Stimulated activated CD4-positive, alpha-beta T cell treated with anti-CD3 and anti-CD28 coated beads, TNF-alpha, amount 100 ng/mL, for 24 hours (primary cell): Measurements from ENCODE around the gene SIK3.
"Not testable (repeated sequence)": the region's sequence is repeated elsewhere in the genome, so short reads cannot be mapped to it uniquely, and the experiment has no call there.

Experiments used
- DNase-seq, 3 experiments: peaks; one replicate each; pipeline ENCODE4 v3.0.0-alpha.2; 2020; ENCODE audit warnings: low read depth in 3 of 3

Gene SIK3

DNA sequence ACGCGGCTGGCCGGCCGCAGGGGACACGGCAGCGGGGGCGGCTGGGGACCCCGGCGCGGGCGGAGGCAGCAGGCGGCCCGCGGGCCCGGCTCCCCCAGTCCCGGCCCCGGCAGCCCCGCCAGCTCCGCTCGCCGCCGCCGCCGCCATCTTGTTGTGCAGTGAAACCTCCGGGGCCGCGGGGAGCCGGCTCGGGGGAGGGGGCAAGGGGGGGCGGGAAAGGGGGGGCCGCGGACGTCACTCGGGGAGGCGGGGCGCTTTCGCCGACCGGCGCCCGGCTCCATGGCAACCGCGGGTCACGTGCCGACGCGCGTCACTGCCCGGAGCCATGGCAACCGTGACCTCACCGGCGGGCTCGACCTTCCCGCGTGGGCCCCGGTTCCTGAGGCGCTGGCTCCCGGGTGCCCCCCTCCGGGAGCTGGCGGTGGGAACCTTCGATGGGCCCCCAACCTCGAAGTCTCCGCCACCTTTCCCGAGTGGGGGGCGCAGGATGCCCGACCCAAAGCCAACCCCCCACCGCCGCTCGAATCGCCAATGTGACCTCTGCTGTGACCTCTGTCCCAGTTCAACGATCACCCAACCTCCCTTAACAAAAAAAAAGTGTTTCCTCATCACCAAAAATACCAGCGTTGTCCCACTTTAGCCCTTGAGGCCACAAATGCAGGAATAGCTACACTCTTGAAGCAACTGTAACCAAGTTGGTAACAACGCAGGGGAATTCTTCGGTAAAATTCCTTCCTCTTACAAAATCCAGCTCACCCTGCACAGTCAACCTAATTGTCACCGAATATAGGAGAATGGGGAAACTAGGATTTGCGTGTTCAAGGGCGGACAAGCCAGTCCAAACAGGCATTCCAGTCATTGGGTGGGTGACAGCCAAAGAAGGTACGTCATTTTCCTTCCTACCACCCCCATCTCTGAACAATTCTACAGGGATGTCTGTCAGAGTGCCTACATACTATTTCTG is at the start of gene SIK3:
SIK3 (minus strand) TSS at position 160 of the 964 bp plus-strand sequence; CDS start at position 147, 13 bp downstream.
- DNase-seq, result peak; percentile 88 to 90 (median 89)

DNA sequence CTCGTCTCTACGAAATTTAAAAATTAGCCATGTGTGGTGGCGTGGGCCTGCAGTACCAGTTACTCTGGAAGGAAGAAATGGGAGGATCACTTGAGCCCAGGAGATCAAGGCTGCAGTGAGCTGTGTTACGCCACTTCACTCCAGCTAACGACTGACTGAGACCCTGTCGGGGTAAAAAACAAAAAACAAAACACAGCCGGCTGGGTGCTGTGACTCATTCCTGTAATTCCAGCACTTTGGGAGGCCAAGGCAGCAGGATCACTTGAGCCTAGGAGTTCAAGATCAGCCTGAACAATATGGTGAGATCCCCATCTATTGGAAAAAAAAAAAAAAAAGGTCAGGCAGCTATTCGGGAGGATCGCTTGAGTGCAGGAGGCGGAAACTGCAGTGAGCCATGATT is 48.3 kb upstream of the SIK3 start:
- DNase-seq, result no peak

DNA sequence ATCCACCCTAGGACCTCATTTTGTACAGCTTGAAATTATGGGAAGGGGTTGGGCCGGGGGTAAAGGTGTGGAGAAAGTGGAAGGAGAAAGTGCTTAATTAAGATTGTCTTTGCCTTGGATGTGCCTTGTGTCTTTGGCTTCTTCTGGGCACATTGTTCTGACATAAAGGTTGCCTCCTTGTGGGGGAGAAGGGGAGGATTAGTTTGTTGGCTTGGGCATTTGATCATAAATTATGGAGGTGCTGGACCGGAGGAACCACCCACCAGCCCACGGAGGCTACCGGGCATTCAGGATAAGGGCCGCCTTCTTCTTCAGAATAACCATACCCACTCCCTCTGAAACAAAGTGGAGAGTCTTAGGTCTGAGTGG is 47.1 kb upstream of the SIK3 start:
- no peak for DNase-seq

DNA sequence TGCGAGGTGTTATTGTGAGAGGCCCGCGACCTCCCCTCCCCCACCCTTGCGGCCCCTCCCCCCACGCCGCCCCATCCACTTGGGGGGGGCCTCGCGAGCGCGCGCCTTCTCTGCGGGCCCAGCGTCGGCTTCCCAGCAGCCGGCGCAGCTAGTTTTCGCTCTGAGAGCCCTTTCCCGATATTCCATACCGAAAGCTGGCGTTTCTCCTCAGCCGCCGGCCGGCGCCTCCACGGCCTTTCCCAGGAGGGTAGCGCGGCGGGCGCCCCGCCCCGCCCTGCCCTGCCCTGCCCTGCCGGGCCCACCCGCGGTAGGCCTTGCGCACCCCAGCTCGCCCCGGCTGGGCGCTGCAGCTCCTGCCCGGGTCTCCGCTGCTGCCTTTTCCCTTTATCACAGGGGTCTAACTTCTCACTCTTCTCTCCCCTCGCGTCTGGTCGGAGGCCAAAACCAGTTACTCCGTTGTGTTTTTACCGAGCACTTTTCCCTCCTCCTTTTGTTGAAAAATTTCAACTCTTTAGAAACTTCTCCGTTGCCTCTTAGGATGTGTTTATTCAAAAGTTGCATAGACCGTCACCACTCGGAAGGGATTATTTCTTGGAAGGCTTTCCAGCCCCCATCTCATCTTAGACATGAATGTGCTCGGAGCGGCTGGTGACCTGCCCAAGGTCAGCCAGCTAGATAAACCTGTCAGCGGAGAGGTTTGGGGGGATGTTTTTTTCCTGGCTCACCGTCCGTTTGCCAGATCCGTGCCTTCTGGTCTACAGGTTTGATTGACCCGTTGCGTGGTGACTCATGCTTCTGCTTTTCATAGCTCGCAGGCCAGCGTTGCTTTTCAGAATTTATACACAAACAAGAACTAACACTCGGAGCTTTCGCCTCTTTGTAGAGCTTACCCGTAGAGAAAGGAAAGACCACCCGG is 46.5 kb upstream of the SIK3 start:
- peak in 1 of 3 experiments; percentile 28 for DNase-seq

DNA sequence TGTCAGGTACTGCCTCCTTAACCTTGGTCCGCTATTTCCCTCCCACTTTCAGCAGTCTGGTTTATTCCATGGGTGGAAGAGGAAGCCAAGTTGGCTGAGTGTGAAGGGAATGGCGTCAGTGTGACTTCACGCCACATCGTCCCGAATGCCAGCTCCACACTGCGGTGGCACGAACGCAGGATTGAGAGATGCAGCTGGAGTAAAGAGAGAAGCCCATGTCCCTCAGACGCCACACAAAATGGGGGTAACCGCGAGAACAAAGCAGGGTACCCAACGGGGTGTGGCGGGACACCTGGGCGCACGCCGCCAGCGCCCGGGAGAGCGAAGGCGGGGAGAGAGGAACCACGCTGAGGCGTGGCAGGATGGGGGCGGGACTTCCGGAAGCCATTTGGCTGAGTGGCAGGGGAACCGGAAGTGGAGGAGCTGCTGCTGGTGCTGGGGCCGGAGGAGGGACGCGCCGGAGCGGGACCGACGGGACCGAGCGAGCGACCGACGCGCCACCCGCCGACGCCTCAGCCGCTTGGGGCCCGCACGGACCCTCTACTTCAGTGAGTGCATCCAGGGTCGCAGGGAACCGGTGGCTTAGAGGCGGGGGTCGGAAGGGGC is 45.7 kb upstream of the SIK3 start, which contains the start of gene PAFAH1B2:
PAFAH1B2 (plus strand) TSS at position 417 of the 606 bp plus-strand sequence. CDS start 8,161 bp downstream, outside the sequence.
- peak; percentile 92 to 97 (median 93) for DNase-seq

DNA sequence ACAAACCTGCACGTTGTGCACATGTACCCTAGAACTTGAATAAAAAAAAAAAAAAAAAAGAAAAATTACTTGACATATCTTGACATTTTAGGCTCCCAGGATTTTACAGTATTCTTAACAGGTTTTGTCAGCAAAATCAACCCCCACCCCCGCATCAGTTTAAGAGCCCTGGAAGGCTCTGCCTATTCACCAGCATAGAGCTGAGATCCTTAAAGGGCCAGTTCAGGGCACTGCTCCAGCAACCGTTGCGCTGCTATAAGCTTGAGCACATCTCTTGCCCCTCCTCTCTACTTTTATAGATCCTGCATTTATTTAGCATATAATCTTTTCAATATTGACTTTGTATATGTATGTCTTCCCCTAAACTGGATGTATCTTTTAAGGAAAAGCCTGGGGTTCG is 45.2 kb upstream of the SIK3 start:
- peak in 1 of 3 experiments; percentile 21 for DNase-seq

DNA sequence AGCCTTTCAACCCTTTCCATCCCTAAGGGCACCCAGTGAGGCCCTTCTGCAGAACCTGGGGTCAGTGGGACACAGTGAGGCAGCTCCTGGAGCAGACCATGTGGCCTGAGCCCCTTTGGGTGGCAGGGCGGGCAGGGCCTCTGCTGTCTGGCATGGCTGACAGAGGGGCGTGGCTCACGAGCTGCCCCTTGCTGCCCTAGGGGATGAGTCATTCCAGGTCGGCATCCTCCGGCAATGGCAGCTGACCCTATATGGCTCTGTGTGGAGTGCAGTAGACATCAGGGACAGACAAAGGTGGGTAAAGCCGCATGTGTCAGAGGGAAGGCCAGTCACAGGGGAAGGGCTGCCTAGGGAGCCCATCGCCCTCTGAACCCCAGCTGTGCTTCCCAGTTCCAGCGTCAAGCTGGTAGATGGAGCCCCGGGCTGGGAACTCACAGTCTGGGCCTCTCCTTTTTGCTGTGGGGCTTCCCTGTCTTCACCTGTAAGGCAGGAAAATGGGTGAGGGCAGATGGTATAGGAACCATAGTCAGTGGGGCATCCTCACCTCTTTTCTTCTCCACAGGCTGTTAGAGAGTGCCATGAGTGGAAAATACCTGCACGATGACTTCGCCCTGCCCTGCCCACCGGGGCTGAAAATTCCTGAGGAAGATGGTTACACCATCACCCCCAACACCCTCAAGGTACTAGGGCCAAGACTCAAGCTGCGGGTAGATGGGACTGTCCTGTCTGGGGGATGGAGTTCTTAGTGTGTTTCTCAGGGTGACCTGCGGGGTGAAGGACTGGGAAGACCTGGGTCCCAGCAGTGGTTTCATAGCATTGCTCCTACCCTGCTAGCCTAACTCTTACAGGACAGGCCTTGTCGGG is 39.2 kb upstream of the SIK3 start:
- not testable (repeated sequence) for DNase-seq

DNA sequence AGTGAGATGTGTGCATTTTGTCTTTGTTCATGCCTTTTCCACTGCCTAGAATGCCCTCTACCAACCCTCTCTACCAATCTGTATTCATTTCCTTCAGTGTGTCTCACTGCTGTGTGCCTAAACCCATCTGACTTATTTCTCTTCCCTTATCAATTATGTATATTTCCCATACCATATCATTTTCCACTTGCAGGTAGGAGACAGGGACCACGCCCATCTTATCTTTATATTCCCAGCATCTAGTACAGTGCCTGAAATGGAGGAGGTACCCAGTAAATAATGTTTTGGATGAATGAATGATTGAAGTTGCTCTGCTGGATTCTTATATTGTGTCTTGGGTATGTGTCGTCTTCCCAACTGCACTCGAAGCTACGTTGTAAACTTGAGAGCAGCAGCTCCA is 36.8 kb upstream of the SIK3 start:
- not testable (repeated sequence) for DNase-seq

DNA sequence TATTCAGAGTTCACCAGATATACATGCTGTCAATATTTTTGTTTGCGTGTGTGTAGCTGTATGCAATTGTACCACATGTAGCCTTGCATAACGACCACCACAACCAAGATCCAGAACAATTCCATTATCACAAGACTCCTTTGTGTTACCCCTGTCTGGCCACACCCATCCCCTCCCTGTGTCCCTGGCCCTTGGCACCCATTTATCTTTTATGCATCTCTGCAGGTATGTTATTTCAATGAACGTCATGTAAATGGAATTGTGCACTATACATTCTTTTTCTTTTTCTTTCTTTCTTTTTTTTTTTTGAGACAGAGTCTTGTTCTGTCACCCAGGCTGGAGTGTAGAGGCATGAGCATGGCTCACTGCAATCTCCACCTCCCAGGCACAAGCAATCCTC is 36.2 kb upstream of the SIK3 start:
- no peak for DNase-seq

DNA sequence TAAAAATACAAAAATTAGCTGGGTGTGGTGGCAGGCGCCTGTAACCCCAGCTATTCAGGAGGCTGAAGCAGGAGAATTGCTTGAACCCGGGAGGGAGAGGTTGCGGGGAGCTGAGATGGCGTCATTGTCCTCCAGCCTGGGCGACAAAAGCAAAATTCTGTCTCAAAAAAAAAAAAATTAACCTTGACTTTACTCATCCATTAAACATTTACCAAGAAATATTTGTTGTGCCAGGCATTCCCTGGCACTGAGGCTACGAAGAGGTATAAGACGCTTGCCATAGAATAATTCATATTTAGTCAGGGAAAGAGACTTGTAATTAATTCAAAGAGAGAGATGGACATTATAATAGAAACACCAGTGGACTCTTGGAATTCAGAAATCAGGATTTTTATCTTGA is 32.7 kb upstream of the SIK3 start:
- DNase-seq, result no peak

DNA sequence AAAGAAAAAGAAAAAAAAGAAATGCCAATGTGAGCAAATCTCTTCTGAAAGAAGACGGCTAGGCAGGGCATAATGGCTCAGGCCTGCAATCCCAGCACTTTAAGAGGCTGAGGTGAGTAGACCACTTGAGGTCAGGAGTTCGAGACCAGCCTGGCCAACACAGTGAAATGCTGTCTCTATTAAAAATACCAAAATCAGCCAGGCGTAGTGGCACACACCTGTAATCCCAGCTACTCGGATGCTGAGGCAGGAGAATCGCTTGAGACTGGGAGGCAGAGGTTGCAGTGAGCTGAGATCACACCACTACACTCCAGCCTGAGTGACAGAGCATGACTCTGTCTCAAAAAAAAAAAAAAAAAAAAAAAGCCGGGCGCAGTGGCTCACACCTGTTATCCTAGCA is 32.2 kb upstream of the SIK3 start:
- DNase-seq, result not testable (repeated sequence)

DNA sequence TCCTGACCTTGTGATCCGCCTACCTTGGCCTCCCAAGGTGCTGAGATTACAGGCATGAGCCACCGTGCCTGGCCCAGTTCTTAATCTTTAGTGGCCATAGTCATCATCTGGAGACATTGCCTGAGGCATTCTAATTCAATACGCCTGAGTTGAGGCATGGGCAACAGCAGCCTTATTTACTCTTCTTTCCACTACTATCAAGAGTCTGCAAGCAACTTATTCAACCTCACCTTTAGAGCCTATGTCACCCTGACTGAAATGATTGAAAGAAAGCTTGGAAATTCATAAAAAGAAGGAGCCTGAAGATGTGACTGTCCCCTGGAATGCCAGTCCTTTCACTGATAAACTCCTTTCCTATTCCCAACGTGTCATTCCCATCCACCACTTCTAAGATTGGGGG is 30.1 kb upstream of the SIK3 start:
- no peak for DNase-seq

DNA sequence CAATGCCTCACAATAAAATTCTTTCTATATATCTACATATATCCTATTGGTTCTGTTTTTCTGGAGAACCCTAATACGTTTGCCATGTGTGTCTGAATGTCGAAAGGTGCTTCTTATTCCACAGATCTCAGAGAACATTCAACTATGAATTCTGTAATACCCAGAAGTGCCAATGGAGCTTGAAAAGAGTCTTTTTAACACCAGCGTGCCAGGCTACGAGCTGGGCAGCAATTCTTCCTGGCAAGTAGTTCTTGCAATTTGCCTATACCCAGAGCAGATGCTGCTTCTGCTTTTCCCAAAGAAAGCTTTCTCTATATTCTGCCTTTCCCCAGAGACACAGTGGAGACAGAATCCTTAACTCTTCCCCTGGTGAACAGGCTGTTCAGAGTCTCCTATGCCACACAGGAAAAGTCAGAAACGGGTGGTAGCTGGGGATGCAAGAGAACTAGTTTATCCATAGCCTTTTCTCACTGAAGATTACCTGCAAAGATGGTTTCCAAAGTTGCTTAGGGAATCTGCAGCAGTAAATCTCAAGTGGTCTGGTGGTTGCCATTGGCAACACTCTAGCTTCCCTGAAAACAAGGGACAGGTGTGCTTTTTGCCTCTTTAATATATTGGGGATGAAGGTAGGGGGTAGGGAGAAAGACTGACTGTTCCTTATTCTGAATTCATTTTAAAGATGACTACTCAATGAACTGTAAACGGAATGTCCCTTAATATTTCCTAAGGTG is 29.1 kb upstream of the SIK3 start:
- DNase-seq, result no peak

DNA sequence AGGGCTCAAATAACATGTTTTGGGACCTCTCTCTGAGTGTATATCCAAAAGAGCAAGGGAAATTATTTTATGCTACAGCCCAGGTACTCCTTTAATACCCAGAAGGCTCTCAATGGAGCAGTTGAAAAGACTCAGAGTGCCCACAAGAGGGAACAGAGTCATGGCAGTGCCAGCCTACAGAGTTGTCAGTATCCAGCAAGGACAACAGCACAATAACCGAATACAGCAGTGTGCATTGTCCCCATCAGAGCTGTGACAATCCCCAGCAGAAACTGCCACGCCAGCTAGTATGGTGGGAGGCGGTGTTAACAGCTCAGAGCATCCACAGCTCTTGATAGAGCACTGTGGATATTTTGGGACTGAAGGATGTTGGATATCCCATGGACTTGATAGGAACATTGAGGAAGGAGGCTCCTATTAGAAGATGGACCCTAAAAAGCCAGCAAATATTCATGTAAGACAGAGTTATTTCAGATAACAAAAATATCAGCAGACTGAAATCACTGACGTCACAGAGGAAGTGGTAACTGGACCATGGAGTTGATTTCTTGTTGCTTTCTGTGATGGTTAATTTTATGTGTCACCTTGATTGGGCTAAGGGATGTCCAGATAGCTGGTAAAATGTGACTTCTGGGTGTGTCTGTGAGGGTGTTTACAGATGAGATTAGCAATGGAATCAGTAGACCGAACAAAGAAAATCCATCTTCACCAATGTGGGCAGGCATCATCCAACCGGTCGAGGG is 28.2 kb upstream of the SIK3 start:
- no peak for DNase-seq

DNA sequence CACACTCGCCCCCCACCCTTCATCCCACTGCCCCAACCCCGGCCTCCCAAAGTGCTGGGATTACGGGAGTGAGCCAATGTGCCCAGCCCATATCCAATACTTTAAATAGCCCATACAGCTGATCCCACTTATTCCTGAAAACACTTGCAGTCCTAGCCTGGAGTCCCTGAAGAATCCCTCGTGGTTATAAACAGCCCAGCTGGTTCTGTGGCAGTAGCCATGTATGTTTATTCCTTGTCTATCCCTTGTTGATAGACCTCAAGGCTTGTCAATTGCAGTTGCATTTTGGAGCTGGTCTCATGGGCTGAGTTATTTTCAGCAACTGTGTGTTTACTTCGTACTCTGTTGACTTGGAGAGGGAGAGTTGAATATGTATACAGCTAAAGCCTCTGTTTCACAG is 24.3 kb upstream of the SIK3 start:
- DNase-seq, result no peak

DNA sequence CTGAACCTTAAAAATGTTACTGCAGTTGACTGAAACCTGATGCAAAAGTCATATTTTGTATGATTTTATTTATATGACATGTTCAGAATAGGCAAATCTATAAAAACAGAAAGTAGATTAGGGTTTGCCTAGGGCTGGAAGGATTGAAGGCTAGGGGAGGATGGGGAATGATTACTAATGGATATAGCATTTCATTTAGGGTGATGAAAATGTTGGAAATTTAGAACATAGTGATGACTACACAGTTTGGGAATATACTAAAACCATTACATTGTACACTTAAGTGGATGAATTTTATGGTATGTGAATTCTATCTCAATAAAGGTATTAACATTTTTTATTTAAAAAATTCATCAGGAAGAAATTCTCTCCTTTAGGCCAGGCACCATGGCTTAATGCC is 22.9 kb upstream of the SIK3 start:
- no peak for DNase-seq

DNA sequence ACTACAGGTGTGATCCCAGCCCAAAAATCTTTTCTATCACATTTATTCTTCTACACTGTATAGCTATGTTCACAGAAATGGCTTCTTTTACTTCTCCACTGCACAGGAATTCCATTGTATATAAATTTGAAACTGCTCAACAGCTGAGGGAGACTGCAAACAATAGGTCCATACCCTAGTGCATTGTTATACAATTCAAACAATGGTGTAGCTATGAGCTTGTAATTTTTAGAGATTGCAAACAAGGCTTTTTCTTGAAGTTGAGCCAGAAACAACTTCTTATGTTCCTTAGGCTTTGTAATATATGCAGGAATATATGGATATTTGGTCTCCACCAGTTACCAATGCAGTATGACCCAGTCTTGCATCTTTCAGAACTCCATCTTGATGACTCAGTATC is 19.5 kb upstream of the SIK3 start:
- DNase-seq, result no peak

DNA sequence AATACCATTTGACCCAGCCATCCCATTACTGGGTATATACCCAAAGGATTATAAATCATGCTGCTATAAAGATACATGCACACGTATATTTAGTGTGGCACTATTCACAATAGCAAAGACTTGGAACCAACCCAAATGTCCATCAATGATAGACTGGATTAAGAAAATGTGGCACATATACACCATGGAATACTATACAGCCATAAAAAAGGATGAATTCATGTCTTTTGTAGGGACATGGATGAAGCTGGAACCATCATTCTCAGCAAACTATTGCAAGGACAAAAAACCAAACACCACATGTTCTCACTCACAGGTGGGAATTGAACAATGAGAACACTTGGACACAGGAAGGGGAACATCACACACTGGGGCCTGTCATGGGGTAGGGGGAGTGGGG is 14.7 kb upstream of the SIK3 start:
- not testable (repeated sequence) for DNase-seq

DNA sequence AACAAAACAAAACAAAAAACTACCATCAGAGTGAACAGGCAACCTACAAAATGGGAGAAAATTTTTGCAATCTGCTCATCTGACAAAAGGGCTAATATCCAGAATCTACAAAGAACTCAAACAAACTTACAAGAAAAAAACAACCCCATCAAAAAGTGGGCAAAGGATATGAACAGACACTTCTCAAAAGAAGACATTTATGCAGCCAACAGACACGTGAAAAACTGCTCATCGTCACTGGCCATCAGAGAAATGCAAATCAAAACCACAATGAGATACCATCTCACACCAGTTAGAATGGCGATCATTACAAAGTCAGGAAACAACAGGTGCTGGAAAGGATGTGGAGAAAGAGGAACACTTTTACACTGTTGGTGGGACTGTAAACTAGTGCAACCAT is 14.3 kb upstream of the SIK3 start:
- not testable (repeated sequence) for DNase-seq
